Brain microvascular endothelial cell (primary cell): ENCODE data around the gene MICOS13.

ENCODE experiments used
- DNase-seq: peaks from one replicate; pipeline ENCODE4 v3.0.0-alpha.2; 2020
- H3K27ac ChIP-seq: fragments of 250-450 bp; sonication (Bioruptor Pico); 2 replicates; pipeline ENCODE4 v1.5.1; 2020; ENCODE audit warnings: mild to moderate bottlenecking, moderate library complexity
- H3K27me3 ChIP-seq: fragments of 250-450 bp; sonication (Bioruptor Pico); replicated peaks from 2 replicates; pipeline ENCODE4 v1.5.1; 2020; ENCODE audit warnings: mild to moderate bottlenecking
- H3K36me3 ChIP-seq: fragments of 250-450 bp; sonication (Bioruptor Pico); replicated peaks from 2 replicates; pipeline ENCODE4 v1.5.1; 2020; ENCODE audit warnings: mild to moderate bottlenecking
- H3K4me3 ChIP-seq: 2 replicates; pipeline ENCODE4 v1.5.1; 2011; ENCODE audit warnings: low read depth, mild to moderate bottlenecking, control low read depth, low read length, moderate library complexity
- CTCF ChIP-seq: IDR thresholded peaks from 2 replicates; pipeline ENCODE4 v1.5.1; 2011; ENCODE audit warnings: low read depth, mild to moderate bottlenecking, moderate library complexity, low read length, control low read depth, inconsistent platforms; ENCODE audit errors: missing control alignments
- in situ Hi-C: cut with HindIII; loops from 2 replicates; pipeline ENCODE4 v1.10.0; 2017; ENCODE audit warnings: low sequenced_read_pairs, low pct_ligation_motif_present

The MICOS13 gene

GRCh38 chr19:5711713-5712161, 31.4 kb upstream of the MICOS13 start:
- H3K4me3 ChIP-seq: no peak overlapping the region
- TF ChIP-seq CTCF: no peak
- H3K36me3 ChIP-seq: peaks cover 59% of the 10 kb centered on the region
- no peaks in the 10 kb centered on the region for H3K27me3 ChIP-seq
- no peak for DNase-seq
- in situ Hi-C loops: no loop called here
- no peak overlapping the region for H3K27ac ChIP-seq

- no peaks in the 10 kb centered on the region for H3K27me3 ChIP-seq
- TF ChIP-seq CTCF: no peak
- H3K27ac ChIP-seq: no peak overlapping the region
- H3K36me3 ChIP-seq: peaks cover 66% of the 10 kb centered on the region
- H3K4me3 ChIP-seq: no peak overlapping the region
- DNase-seq: no peak
- in situ Hi-C loops: no loop called here
Observed at GRCh38 chr19:5711025-5711424, 30.7 kb upstream of the MICOS13 start.

- no peak for TF ChIP-seq CTCF
- in situ Hi-C loops: no loop called here
- Histone ChIP-seq H3K27ac (no peak overlapping the region), H3K36me3 (peaks cover 80% of the 10 kb centered on the region), H3K4me3 (no peak overlapping the region), H3K27me3 (no peaks in the 10 kb centered on the region)
- DNase-seq: no peak
Observed at GRCh38 chr19:5707576-5708575, 27.6 kb upstream of the MICOS13 start.

- DNase-seq: no peak
- in situ Hi-C loops: no loop called here
- Histone ChIP-seq H3K36me3 (peaks cover 71% of the 10 kb centered on the region), H3K27ac (no peak overlapping the region), H3K4me3 (no peak overlapping the region), H3K27me3 (no peaks in the 10 kb centered on the region)
- no peak for TF ChIP-seq CTCF
Observed at GRCh38 chr19:5706876-5707573, 26.7 kb upstream of the MICOS13 start.

DNA sequence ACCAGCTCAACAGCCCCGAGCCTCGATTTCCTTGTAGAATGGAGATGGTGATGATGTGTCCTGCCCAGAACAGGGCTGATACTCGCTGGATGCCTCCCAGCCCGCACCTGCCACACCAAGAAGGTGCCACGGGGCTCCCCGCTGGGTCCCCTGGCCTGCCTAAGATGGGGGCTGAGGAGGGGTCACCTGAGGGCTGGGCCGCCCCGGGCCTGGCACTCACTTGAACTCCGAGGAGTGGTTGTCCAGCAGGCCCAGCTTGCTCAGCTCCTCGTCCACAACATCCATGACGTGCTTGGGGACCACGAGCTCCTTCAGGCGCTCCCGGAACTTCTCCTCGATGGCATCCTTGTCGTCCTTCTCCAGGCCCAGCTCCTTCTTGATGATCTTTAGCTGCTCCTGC, 25.2 kb upstream of the MICOS13 start:
- Histone ChIP-seq H3K27ac (no peak overlapping the region), H3K4me3 (no peak overlapping the region), H3K36me3 (peaks cover 63% of the 10 kb centered on the region), H3K27me3 (no peaks in the 10 kb centered on the region)
- in situ Hi-C loops: no loop called here
- no peak for DNase-seq
- TF ChIP-seq CTCF: no peak
